GM23338 (cell line): ENCODE results near the gene XPR1. TPM values are rescaled to one million over a fixed set of nuclear protein-coding genes. Genes with fewer than 3 reads are reported as not detected.

Source experiments
- ATAC-seq: fragments of 200-7000 bp; cut with Tn5 transposase; 3 replicates; pipeline ENCODE4 v1.9.1; 2020
- DNase-seq: peaks from one replicate; pipeline ENCODE4 v3.0.0-alpha.2; 2015; ENCODE audit warnings: low spot score
- H2AFZ ChIP-seq: fragments of 200-600 bp; sonication (generic); 2 replicates; pipeline ENCODE4 v1.8.0; 2016; ENCODE audit warnings: antibody characterized with exemption, mild to moderate bottlenecking, moderate library complexity
- H3F3A ChIP-seq: fragments of 200-600 bp; sonication (generic); replicated peaks from 2 replicates; pipeline ENCODE4 v1.8.0; 2017; ENCODE audit warnings: antibody characterized with exemption, mixed run types, low read depth
- H3K27ac ChIP-seq: fragments of 200-600 bp; sonication (generic); 2 replicates; pipeline ENCODE4 v1.6.1; 2016; ENCODE audit warnings: low read depth
- H3K27me3 ChIP-seq: fragments of 200-600 bp; sonication (generic); 2 replicates; pipeline ENCODE4 v1.8.0; 2016; ENCODE audit warnings: mild to moderate bottlenecking, mixed run types, moderate library complexity; ENCODE audit not compliant: insufficient read depth
- H3K36me3 ChIP-seq: fragments of 200-600 bp; sonication (generic); 2 replicates; pipeline ENCODE4 v1.8.0; 2016; ENCODE audit warnings: mild to moderate bottlenecking; ENCODE audit not compliant: insufficient read depth
- H3K4me1 ChIP-seq: fragments of 200-600 bp; sonication (generic); 2 replicates; pipeline ENCODE4 v1.8.0; 2016; ENCODE audit warnings: mild to moderate bottlenecking, moderate library complexity; ENCODE audit not compliant: insufficient read depth
- H3K4me2 ChIP-seq: fragments of 200-600 bp; sonication (generic); 2 replicates; pipeline ENCODE4 v1.7.1; 2017; ENCODE audit warnings: mixed run types
- H3K4me3 ChIP-seq: fragments of 200-600 bp; sonication (generic); 2 replicates; pipeline ENCODE4 v1.6.1; 2016; ENCODE audit warnings: mixed run types
- H3K79me2 ChIP-seq: fragments of 200-600 bp; sonication (generic); replicated peaks from 2 replicates; pipeline ENCODE4 v1.8.0; 2017; ENCODE audit warnings: mild to moderate bottlenecking; ENCODE audit not compliant: insufficient read depth
- H3K9me2 ChIP-seq: fragments of 200-600 bp; sonication (generic); 2 replicates; pipeline ENCODE4 v1.8.0; 2017; ENCODE audit not compliant: insufficient read depth
- H4K20me1 ChIP-seq: fragments of 200-600 bp; sonication (generic); replicated peaks from 2 replicates; pipeline ENCODE4 v1.8.0; 2017; ENCODE audit warnings: mild to moderate bottlenecking; ENCODE audit not compliant: insufficient read depth
- H3K27ac Mint-ChIP-seq: 2 replicates; pipeline ENCODE4 v1.8.0; 2020; ENCODE audit warnings: inconsistent platforms, mild to moderate bottlenecking, moderate library complexity, mixed read lengths
- H3K27me3 Mint-ChIP-seq: 3 replicates; pipeline ENCODE4 v1.8.0; 2022; ENCODE audit warnings: low read depth, mild to moderate bottlenecking, moderate library complexity, mixed read lengths, inconsistent platforms; ENCODE audit not compliant: insufficient read depth, poor library complexity
- H3K36me3 Mint-ChIP-seq: 3 replicates; pipeline ENCODE4 v1.8.0; 2021; ENCODE audit warnings: low read depth, mild to moderate bottlenecking, inconsistent platforms, moderate library complexity, mixed read lengths
- H3K4me1 Mint-ChIP-seq: 3 replicates; pipeline ENCODE4 v1.8.0; 2020; ENCODE audit warnings: mild to moderate bottlenecking, inconsistent platforms, mixed read lengths
- H3K4me3 Mint-ChIP-seq: 3 replicates; pipeline ENCODE4 v1.8.0; 2021; ENCODE audit warnings: moderate library complexity, mild to moderate bottlenecking, inconsistent platforms, mixed read lengths
- H3K9me3 Mint-ChIP-seq: 3 replicates; pipeline ENCODE4 v1.8.0; 2020; ENCODE audit warnings: moderate library complexity, mild to moderate bottlenecking, inconsistent platforms, mixed read lengths
- CTCF ChIP-seq, 2 experiments: fragments of 200-600 bp in 1 of 2; sonication (generic) in 1 of 2; conservative IDR thresholded peaks; 2 replicates each; pipeline versions ENCODE4 v1.5.1 to v1.6.1; 2016 to 2017; ENCODE audit warnings: antibody characterized with exemption in 2 of 2, low read depth in 2 of 2, mild to moderate bottlenecking in 2 of 2, moderate library complexity in 1 of 2
- ETS1 ChIP-seq: IDR thresholded peaks from 2 replicates; pipeline ENCODE4 v1.6.1; 2016; ENCODE audit warnings: antibody characterized with exemption
- EZH2 ChIP-seq: fragments of 200-600 bp; sonication (generic); IDR thresholded peaks from one replicate; pipeline ENCODE4 v1.8.0; 2017; ENCODE audit warnings: antibody characterized with exemption, mild to moderate bottlenecking, low read depth; ENCODE audit not compliant: unreplicated experiment
- JUNB ChIP-seq: IDR thresholded peaks from one replicate; pipeline ENCODE4 v1.6.1; 2016; ENCODE audit warnings: antibody characterized with exemption; ENCODE audit not compliant: unreplicated experiment
- POLR2AphosphoS5 ChIP-seq: IDR thresholded peaks from 2 replicates; pipeline ENCODE4 v1.6.1; 2016; ENCODE audit warnings: antibody characterized with exemption, low read depth
- REST ChIP-seq: IDR thresholded peaks from one replicate; pipeline ENCODE4 v1.6.1; 2018; ENCODE audit warnings: antibody characterized with exemption; ENCODE audit not compliant: unreplicated experiment
- STAT1 ChIP-seq: IDR thresholded peaks from one replicate; pipeline ENCODE4 v1.6.1; 2016; ENCODE audit warnings: antibody characterized with exemption; ENCODE audit not compliant: unreplicated experiment
- ZNF114 ChIP-seq: fragments of 250-450 bp; sonication (Bioruptor Pico); IDR thresholded peaks from 2 replicates; pipeline ENCODE4 v1.5.0; 2020; ENCODE audit warnings: mild to moderate bottlenecking, moderate library complexity
- ZNF331 ChIP-seq: fragments of 250-450 bp; sonication (Bioruptor Pico); IDR thresholded peaks from 2 replicates; pipeline ENCODE4 v1.5.0; 2020; ENCODE audit warnings: low read depth, mild to moderate bottlenecking, moderate library complexity
- ZNF462 ChIP-seq: fragments of 250-450 bp; sonication (Bioruptor Pico); IDR thresholded peaks from 2 replicates; pipeline ENCODE4 v1.5.0; 2020; ENCODE audit warnings: mild to moderate bottlenecking, moderate library complexity
- polyA plus RNA-seq: library from polyadenylated mRNA; unstranded; fragments of >200 nt; fragmentation: Nextera tagmentation; extraction: Ambion mirVana; gene quantifications from 2 replicates; pipeline ENCODE4 v1.2.1, GENCODE V29; 2016
- total RNA-seq: library from RNA; depleted of rRNA; stranded (reverse); fragments of >200 nt; shearing (Covaris generic); gene quantifications from 2 replicates; pipeline ENCODE4 v1.2.3, GENCODE V29; 2014

XPR1 gene
- total and polyA plus RNA-seq, 2 experiments from 2014 or later, result 9.3 to 38.1 TPM

- TF ChIP-seq ETS1 (no peak), JUNB (no peak), CTCF (conservative IDR thresholded peaks at IDR 0.05; ENCODE audit: low read depth in 2 of 2) (no peak), ZNF331 (no peak), POLR2AphosphoS5 (no peak), ZNF114 (CRISPR knock-in tag) (no peak), STAT1 (no peak)
These were observed 179.5 kb downstream of the XPR1 start (continued) for GRCh38 chr1:180811298-180811697.

GRCh38 chr1:180811886-180812285 is 180.1 kb downstream of the XPR1 start:
- Mint-ChIP-seq H3K36me3 (peaks cover 13% of the 10 kb centered on the region; the same call in 2 of the 3 replicates), H3K4me1 (peaks cover 5% of the 10 kb centered on the region), H3K9me3 (no peaks in the 10 kb centered on the region; the same call in 2 of the 3 replicates), H3K27ac (no peak overlapping the region), H3K27me3 (no peaks in the 10 kb centered on the region), H3K4me3 (no peak overlapping the region)
- ATAC-seq (no peak), DNase-seq (no peak)
- Histone ChIP-seq H3K79me2 (no peaks in the 10 kb centered on the region), H3K4me2 (no peak overlapping the region), H2AFZ (no peak overlapping the region), H3K4me1 (0 out of 2 replicates have a peak, but pooled peaks cover 4% of the 10 kb centered on the region), H3K4me3 (no peak overlapping the region), H3K27me3 (no peaks in the 10 kb centered on the region), H3K9me2 (no peaks in the 10 kb centered on the region), H3K36me3 (0 out of 2 replicates have a peak, but pooled peaks cover 2% of the 10 kb centered on the region), H3F3A (no peaks in the 10 kb centered on the region), H3K27ac (no peak overlapping the region), H4K20me1 (no peaks in the 10 kb centered on the region)
- TF ChIP-seq EZH2, result no peak
- no peak for TF ChIP-seq REST
- TF ChIP-seq ZNF114 (CRISPR knock-in tag), result no peak
- TF ChIP-seq CTCF (conservative IDR thresholded peaks at IDR 0.05; ENCODE audit: low read depth in 2 of 2), result no peak
- no peak for TF ChIP-seq ZNF462
